ENCODE data around the gene GALNT16. TPM values are rescaled to one million over a fixed set of nuclear protein-coding genes. Genes with fewer than 3 reads are reported as not detected.

Gene GALNT16
- total and polyA plus RNA-seq, 2 donors (not counting 1 experiment from before 2014, with no cell fraction given), result 0.09 to 3.4 TPM

GRCh38 chr14:69224946-69225345, 35.0 kb upstream of the GALNT16 start:
- Mint-ChIP-seq H3K4me3 (no peak overlapping the region), H3K4me1 (no peaks in the 10 kb centered on the region), H3K27me3 (no peaks in the 10 kb centered on the region), H3K27ac (no peak overlapping the region), H3K9me3 (ENCODE audit: insufficient read depth) (no peaks in the 10 kb centered on the region)
- H4K20me1 ChIP-seq (ENCODE audit: control insufficient read depth, insufficient read depth, low read length, poor library complexity, severe bottlenecking), result no peaks in the 10 kb centered on the region
- WGBS (ENCODE audit: insufficient coverage), result 95% methylated on average over 4 of the region's 4 CpGs
- CTCF ChIA-PET, result no interaction called here
- H2AFZ ChIP-seq (ENCODE audit: insufficient read depth, low read depth, low read length, poor library complexity, severe bottlenecking), result no peak overlapping the region
- DNase-seq (no peak), ATAC-seq (ENCODE audit: low read depth) (no peak)
- no peak overlapping the region for H3K4me2 ChIP-seq (replicated peaks; ENCODE audit: low read depth, low read length, poor library complexity, severe bottlenecking)
- H3K9me3 ChIP-seq (ENCODE audit: control extremely low read depth in 1 of 3, control insufficient read depth in 2 of 3, insufficient read depth in 1 of 3, low read length in 2 of 3), result no peaks in the 10 kb centered on the region
- POLR2A ChIA-PET, result no interaction called here
- H3K27me3 ChIP-seq (replicated peaks in 1 of 4; ENCODE audit: control extremely low read depth in 1 of 4, control insufficient read depth in 3 of 4, insufficient read depth in 4 of 4, low read length in 3 of 4), result no peaks in the 10 kb centered on the region
- H3K4me1 ChIP-seq (ENCODE audit: control insufficient read depth in 2 of 2, insufficient read depth in 2 of 2, low read length in 2 of 2), result no peaks in the 10 kb centered on the region
- H3K79me2 ChIP-seq (ENCODE audit: control insufficient read depth, insufficient read depth, low read length), result no peaks in the 10 kb centered on the region
- TF ChIP-seq EZH2 (IDR thresholded peaks at IDR 0.05; ENCODE audit: borderline replicate concordance, insufficient read depth, low read depth, low read length, poor library complexity, severe bottlenecking), result no peak
- TF ChIP-seq CTCF (IDR thresholded peaks at IDR 0.05), result no peak
- intact Hi-C loops (cut with micrococcal nuclease), result no loop called here
- H3K9ac ChIP-seq (ENCODE audit: low read length), result no peak overlapping the region
- no peak overlapping the region for H3K4me3 ChIP-seq (ENCODE audit: control extremely low read depth in 1 of 5, extremely low read depth in 1 of 5, insufficient read depth in 1 of 5, low read depth in 2 of 5, low read length in 4 of 5)
- H3K27ac ChIP-seq (ENCODE audit: low read length in 2 of 2), result no peak overlapping the region
- H3K36me3 ChIP-seq (replicated peaks in 1 of 2; ENCODE audit: control extremely low read depth in 1 of 2, control insufficient read depth in 1 of 2, extremely low read depth in 1 of 2, insufficient read depth in 2 of 2, low read length in 1 of 2), result no peaks in the 10 kb centered on the region

GRCh38 chr14:69226178-69226577, 33.8 kb upstream of the GALNT16 start:
- no peak overlapping the region for H3K27ac Mint-ChIP-seq
- TF ChIP-seq CTCF (IDR thresholded peaks at IDR 0.05) (no peak), EZH2 (IDR thresholded peaks at IDR 0.05; ENCODE audit: borderline replicate concordance, insufficient read depth, low read depth, low read length, poor library complexity, severe bottlenecking) (no peak)
- H3K4me2 ChIP-seq (replicated peaks; ENCODE audit: low read depth, low read length, poor library complexity, severe bottlenecking), result no peak overlapping the region
- no peaks in the 10 kb centered on the region for H3K4me1 ChIP-seq (ENCODE audit: control insufficient read depth in 2 of 2, insufficient read depth in 2 of 2, low read length in 2 of 2)
- H3K4me1 Mint-ChIP-seq, result no peaks in the 10 kb centered on the region
- no peak overlapping the region for H3K9ac ChIP-seq (ENCODE audit: low read length)
- intact Hi-C loops (cut with micrococcal nuclease), result no loop called here
- H3K27ac ChIP-seq (ENCODE audit: low read length in 2 of 2), result no peak overlapping the region
- H3K9me3 Mint-ChIP-seq (ENCODE audit: insufficient read depth), result no peaks in the 10 kb centered on the region
- ChIA-PET POLR2A (interaction anchor here (0.7 kb wide), 1 partner anchor 229 kb away, joined by 3 read pairs; no protein-coding TSS in a partner anchor), CTCF (no interaction called here)
- WGBS (ENCODE audit: insufficient coverage), result 79% methylated on average over 6 of the region's 9 CpGs
- no peaks in the 10 kb centered on the region for H3K9me3 ChIP-seq (ENCODE audit: control extremely low read depth in 1 of 3, control insufficient read depth in 2 of 3, insufficient read depth in 1 of 3, low read length in 2 of 3)
- H3K4me3 ChIP-seq (ENCODE audit: control extremely low read depth in 1 of 5, extremely low read depth in 1 of 5, insufficient read depth in 1 of 5, low read depth in 2 of 5, low read length in 4 of 5), result no peak overlapping the region
- H3K79me2 ChIP-seq (ENCODE audit: control insufficient read depth, insufficient read depth, low read length), result no peaks in the 10 kb centered on the region
- H3K27me3 Mint-ChIP-seq, result no peaks in the 10 kb centered on the region
- H3K36me3 ChIP-seq (replicated peaks in 1 of 2; ENCODE audit: control extremely low read depth in 1 of 2, control insufficient read depth in 1 of 2, extremely low read depth in 1 of 2, insufficient read depth in 2 of 2, low read length in 1 of 2), result peaks cover 0 to 2% of the 10 kb centered on the region in 2 experiments
- no peak overlapping the region for H3K4me3 Mint-ChIP-seq
- ATAC-seq (ENCODE audit: low read depth) (no peak), DNase-seq (no peak)
- no peaks in the 10 kb centered on the region for H4K20me1 ChIP-seq (ENCODE audit: control insufficient read depth, insufficient read depth, low read length, poor library complexity, severe bottlenecking)
- H2AFZ ChIP-seq (ENCODE audit: insufficient read depth, low read depth, low read length, poor library complexity, severe bottlenecking), result no peak overlapping the region
- H3K27me3 ChIP-seq (replicated peaks in 1 of 4; ENCODE audit: control extremely low read depth in 1 of 4, control insufficient read depth in 3 of 4, insufficient read depth in 4 of 4, low read length in 3 of 4), result no peaks in the 10 kb centered on the region
